Measurements from ENCODE around the gene PIK3CB. TPM values are rescaled to one million over a fixed set of nuclear protein-coding genes. Genes with fewer than 3 reads are reported as not detected.

PIK3CB gene
- total RNA-seq, 1 experiment from 2014 or later = 8.3 TPM

- no peak overlapping the region for H3K27ac ChIP-seq (ENCODE audit: low read length)
- H3K9me3 ChIP-seq (ENCODE audit: low read length) = no peaks in the 10 kb centered on the region
- POLR2A ChIA-PET (ENCODE audit: unreplicated experiment) = no interaction called here
- H3K27me3 ChIP-seq (ENCODE audit: low read length) = no peaks in the 10 kb centered on the region
- H2AFZ ChIP-seq (ENCODE audit: low read length) = no peak overlapping the region
- no TSS peak for BruUV-seq (replicated peaks)
- TF ChIP-seq EZH2phosphoT487 (IDR thresholded peaks at IDR 0.05; ENCODE audit: borderline replicate concordance, low read length) = no peak
- TF ChIP-seq EZH2 (IDR thresholded peaks at IDR 0.05; ENCODE audit: low read length, unreplicated experiment) = no peak
- TF ChIP-seq CTCF (conservative IDR thresholded peaks at IDR 0.05; ENCODE audit: low read depth, low read length) = no peak
- CTCF ChIA-PET = no interaction called here
- H3F3A ChIP-seq (ENCODE audit: low read length, unreplicated experiment) = no peaks in the 10 kb centered on the region
- H3K9ac ChIP-seq (ENCODE audit: low read length) = no peak overlapping the region
- no peaks in the 10 kb centered on the region for H3K9me2 ChIP-seq (replicated peaks; ENCODE audit: low read length)
- ATAC-seq (no peak), DNase-seq (no peak)
- 0 out of 2 replicates have a peak, but pooled peaks cover 4% of the 10 kb centered on the region for H3K79me2 ChIP-seq (ENCODE audit: low read length)
- intact Hi-C loops (cut with micrococcal nuclease) = no loop called here
- H3K4me1 ChIP-seq (ENCODE audit: insufficient read depth, low read length) = no peaks in the 10 kb centered on the region
- no peak overlapping the region for H3K4me2 ChIP-seq (ENCODE audit: low read length)
- no peaks in the 10 kb centered on the region for H4K20me1 ChIP-seq (ENCODE audit: low read length)
- no peaks in the 10 kb centered on the region for H3K36me3 ChIP-seq (ENCODE audit: low read depth, low read length)
- H3K4me3 ChIP-seq (ENCODE audit: low read length) = no peak overlapping the region
Measured at GRCh38 chr3:138782755-138783154, 52.0 kb downstream of the PIK3CB start.

GRCh38 chr3:138781012-138781470 lies 53.7 kb downstream of the PIK3CB start:
- Histone ChIP-seq H3K9me3 (ENCODE audit: low read length) (no peaks in the 10 kb centered on the region), H3F3A (ENCODE audit: low read length, unreplicated experiment) (no peaks in the 10 kb centered on the region), H3K27ac (ENCODE audit: low read length) (no peak overlapping the region), H2AFZ (ENCODE audit: low read length) (no peak overlapping the region), H3K4me3 (ENCODE audit: low read length) (no peak overlapping the region), H3K36me3 (ENCODE audit: low read depth, low read length) (no peaks in the 10 kb centered on the region), H4K20me1 (ENCODE audit: low read length) (no peaks in the 10 kb centered on the region), H3K9ac (ENCODE audit: low read length) (no peak overlapping the region), H3K4me2 (ENCODE audit: low read length) (no peak overlapping the region), H3K79me2 (ENCODE audit: low read length) (peaks cover 12% of the 10 kb centered on the region; the same call in 1 of the 2 replicates), H3K27me3 (ENCODE audit: low read length) (no peaks in the 10 kb centered on the region), H3K9me2 (replicated peaks; ENCODE audit: low read length) (no peaks in the 10 kb centered on the region), H3K4me1 (ENCODE audit: insufficient read depth, low read length) (peaks cover 5% of the 10 kb centered on the region; the same call in 1 of the 2 replicates)
- POLR2A ChIA-PET (ENCODE audit: unreplicated experiment) = no interaction called here
- no peak for DNase-seq
- no TSS peak for BruUV-seq (replicated peaks)
- TF ChIP-seq CTCF (conservative IDR thresholded peaks at IDR 0.05; ENCODE audit: low read depth, low read length) (no peak), EZH2 (IDR thresholded peaks at IDR 0.05; ENCODE audit: low read length, unreplicated experiment) (no peak), EZH2phosphoT487 (IDR thresholded peaks at IDR 0.05; ENCODE audit: borderline replicate concordance, low read length) (no peak)
- CTCF ChIA-PET = no interaction called here
- ATAC-seq = no peak
- intact Hi-C loops (cut with micrococcal nuclease) = no loop called here

GRCh38 chr3:138778643-138779042 lies 56.1 kb downstream of the PIK3CB start:
- no TSS peak for BruUV-seq (replicated peaks)
- no peak for TF ChIP-seq EZH2 (IDR thresholded peaks at IDR 0.05; ENCODE audit: low read length, unreplicated experiment)
- no peak for TF ChIP-seq CTCF (conservative IDR thresholded peaks at IDR 0.05; ENCODE audit: low read depth, low read length)
- no peak for TF ChIP-seq EZH2phosphoT487 (IDR thresholded peaks at IDR 0.05; ENCODE audit: borderline replicate concordance, low read length)
- H3K4me2 ChIP-seq (ENCODE audit: low read length) = no peak overlapping the region
- H3K4me3 ChIP-seq (ENCODE audit: low read length) = no peak overlapping the region
- H3K27ac ChIP-seq (ENCODE audit: low read length) = no peak overlapping the region
- H3F3A ChIP-seq (ENCODE audit: low read length, unreplicated experiment) = peaks cover 4% of the 10 kb centered on the region
- peaks cover 19% of the 10 kb centered on the region for H3K79me2 ChIP-seq (ENCODE audit: low read length)
- no peaks in the 10 kb centered on the region for H3K27me3 ChIP-seq (ENCODE audit: low read length)
- intact Hi-C loops (cut with micrococcal nuclease) = no loop called here
- no peak for ATAC-seq
- H3K9ac ChIP-seq (ENCODE audit: low read length) = no peak overlapping the region
- H3K9me2 ChIP-seq (replicated peaks; ENCODE audit: low read length) = no peaks in the 10 kb centered on the region
- H3K36me3 ChIP-seq (ENCODE audit: low read depth, low read length) = no peaks in the 10 kb centered on the region
- POLR2A ChIA-PET (ENCODE audit: unreplicated experiment) = no interaction called here
- CTCF ChIA-PET = no interaction called here
- no peaks in the 10 kb centered on the region for H4K20me1 ChIP-seq (ENCODE audit: low read length)
- no peak for DNase-seq
- peaks cover 26% of the 10 kb centered on the region for H3K4me1 ChIP-seq (ENCODE audit: insufficient read depth, low read length)
- H2AFZ ChIP-seq (ENCODE audit: low read length) = no peak overlapping the region
- no peaks in the 10 kb centered on the region for H3K9me3 ChIP-seq (ENCODE audit: low read length)

All from PC-3 (cell line).